ENCODE results near the gene DDX20.
"Not testable (repeated sequence)": the region's sequence is repeated elsewhere in the genome, so short reads cannot be mapped to it uniquely, and the experiment has no call there.

Gene DDX20

GRCh38 chr1:111789142-111789541, 33.4 kb downstream of the DDX20 start:
- no peak for DNase-seq (ENCODE audit: low spot score)

- DNase-seq (ENCODE audit: low spot score), result no peak
These were observed 34.1 kb downstream of the DDX20 start for GRCh38 chr1:111789666-111790316.

- DNase-seq (ENCODE audit: low spot score), result no peak
These were observed 36.1 kb downstream of the DDX20 start for GRCh38 chr1:111791776-111792175.

- DNase-seq (ENCODE audit: low spot score), result no peak
These were observed 36.5 kb downstream of the DDX20 start for GRCh38 chr1:111792249-111792648.

- DNase-seq (ENCODE audit: low spot score), result no peak
These were observed 38.2 kb downstream of the DDX20 start for GRCh38 chr1:111793923-111794322.

GRCh38 chr1:111795401-111795800, 39.7 kb downstream of the DDX20 start:
- no peak for DNase-seq (ENCODE audit: low spot score)

- DNase-seq (ENCODE audit: low spot score), result no peak
These were observed 42.9 kb downstream of the DDX20 start for GRCh38 chr1:111798580-111798979.

GRCh38 chr1:111799722-111800121, 44.0 kb downstream of the DDX20 start:
- not testable (repeated sequence) for DNase-seq (ENCODE audit: low spot score)

- no peak for DNase-seq (ENCODE audit: low spot score)
These were observed 45.6 kb downstream of the DDX20 start for GRCh38 chr1:111801071-111801850.

GRCh38 chr1:111802110-111802509, 46.4 kb downstream of the DDX20 start:
- no peak for DNase-seq (ENCODE audit: low spot score)

- no peak for DNase-seq (ENCODE audit: low spot score)
These were observed 47.3 kb downstream of the DDX20 start for GRCh38 chr1:111802984-111803383.

- DNase-seq (ENCODE audit: low spot score), result no peak
These were observed 48.2 kb downstream of the DDX20 start for GRCh38 chr1:111803951-111804350.

GRCh38 chr1:111804776-111805175, 49.1 kb downstream of the DDX20 start:
- DNase-seq (ENCODE audit: low spot score), result no peak

- DNase-seq (ENCODE audit: low spot score), result no peak
These were observed 49.5 kb downstream of the DDX20 start for GRCh38 chr1:111805251-111805650.

GRCh38 chr1:111811891-111812290, 56.2 kb downstream of the DDX20 start:
- DNase-seq (ENCODE audit: low spot score), result no peak

GRCh38 chr1:111812306-111812705, 56.6 kb downstream of the DDX20 start:
- no peak for DNase-seq (ENCODE audit: low spot score)

- DNase-seq (ENCODE audit: low spot score), result no peak
These were observed 58.0 kb downstream of the DDX20 start for GRCh38 chr1:111813440-111814304.

GRCh38 chr1:111814305-111814628, 58.6 kb downstream of the DDX20 start:
- no peak for DNase-seq (ENCODE audit: low spot score)

- DNase-seq (ENCODE audit: low spot score), result no peak
These were observed 58.9 kb downstream of the DDX20 start for GRCh38 chr1:111814642-111815041.

All from SK-N-DZ (cell line).